Transverse colon (tissue), 3 donors: ENCODE measurements around the gene RNF150.

ENCODE experiments used
- POLR2A ChIP-seq: fragments of 450-650 bp; IDR thresholded peaks from one replicate; pipeline ENCODE4 v1.6.1; 2016; ENCODE audit warnings: antibody characterized with exemption, mild to moderate bottlenecking, moderate library complexity
- TF ChIP-seq, protein P1 (sequence below), 5 experiments: fragments of 200-600 bp in 3 of 5; fragments of 450-650 bp in 2 of 5; sonication (generic) in 3 of 5; IDR thresholded peaks; 1 replicate in 2 of 5; 2 replicates in 3 of 5; pipeline ENCODE4 v1.5.1; 2016 to 2017; ENCODE audit warnings: antibody characterized with exemption in 5 of 5, inconsistent platforms in 3 of 5, mild to moderate bottlenecking in 2 of 5, moderate library complexity in 1 of 5

DNA sequence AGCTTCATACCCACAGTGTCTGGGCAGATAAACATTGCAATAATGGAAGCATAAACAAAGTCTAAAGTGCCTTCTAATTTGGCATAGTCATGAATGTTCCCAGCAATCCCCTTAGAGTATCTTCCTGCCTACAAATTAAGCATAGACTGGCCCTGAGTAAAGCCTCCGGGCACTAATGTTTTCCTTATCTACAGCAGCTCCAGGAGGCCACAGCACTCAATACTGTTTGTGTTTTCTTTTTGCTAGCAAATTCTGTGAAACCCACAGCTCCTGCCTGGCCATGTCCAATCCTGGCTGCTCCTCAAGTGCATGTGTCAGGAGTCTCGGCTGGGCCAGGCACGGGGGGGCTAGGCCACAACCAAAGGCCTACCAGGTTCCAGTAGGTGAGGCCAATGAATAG is 274.4 kb downstream of the RNF150 start:
- TF ChIP-seq, protein P1, sequence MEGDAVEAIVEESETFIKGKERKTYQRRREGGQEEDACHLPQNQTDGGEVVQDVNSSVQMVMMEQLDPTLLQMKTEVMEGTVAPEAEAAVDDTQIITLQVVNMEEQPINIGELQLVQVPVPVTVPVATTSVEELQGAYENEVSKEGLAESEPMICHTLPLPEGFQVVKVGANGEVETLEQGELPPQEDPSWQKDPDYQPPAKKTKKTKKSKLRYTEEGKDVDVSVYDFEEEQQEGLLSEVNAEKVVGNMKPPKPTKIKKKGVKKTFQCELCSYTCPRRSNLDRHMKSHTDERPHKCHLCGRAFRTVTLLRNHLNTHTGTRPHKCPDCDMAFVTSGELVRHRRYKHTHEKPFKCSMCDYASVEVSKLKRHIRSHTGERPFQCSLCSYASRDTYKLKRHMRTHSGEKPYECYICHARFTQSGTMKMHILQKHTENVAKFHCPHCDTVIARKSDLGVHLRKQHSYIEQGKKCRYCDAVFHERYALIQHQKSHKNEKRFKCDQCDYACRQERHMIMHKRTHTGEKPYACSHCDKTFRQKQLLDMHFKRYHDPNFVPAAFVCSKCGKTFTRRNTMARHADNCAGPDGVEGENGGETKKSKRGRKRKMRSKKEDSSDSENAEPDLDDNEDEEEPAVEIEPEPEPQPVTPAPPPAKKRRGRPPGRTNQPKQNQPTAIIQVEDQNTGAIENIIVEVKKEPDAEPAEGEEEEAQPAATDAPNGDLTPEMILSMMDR (IDR thresholded peaks at IDR 0.05) = no peak
- no peak for TF ChIP-seq POLR2A
